ENCODE results near the gene EPHA4.
A peak's percentile ranks its signal among the peaks of the same experiment; 100 is the strongest.

EPHA4 gene

GRCh38 chr2:221431477-221431876 lies 140.6 kb downstream of the EPHA4 start:
- peak; percentile 2 for DNase-seq

GRCh38 chr2:221429741-221430491 lies 142.2 kb downstream of the EPHA4 start:
- peak; percentile 97 for DNase-seq

GRCh38 chr2:221428896-221429295 lies 143.2 kb downstream of the EPHA4 start:
- DNase-seq, result no peak

- DNase-seq, result no peak
These were observed 145.2 kb downstream of the EPHA4 start for GRCh38 chr2:221426929-221427328.

GRCh38 chr2:221425891-221426290 lies 146.2 kb downstream of the EPHA4 start:
- no peak for DNase-seq

GRCh38 chr2:221425353-221425752 lies 146.8 kb downstream of the EPHA4 start:
- no peak for DNase-seq

GRCh38 chr2:221423210-221423804 lies 148.8 kb downstream of the EPHA4 start:
- DNase-seq, result no peak

GRCh38 chr2:221422516-221423209 lies 149.4 kb downstream of the EPHA4 start:
- DNase-seq, result no peak

GRCh38 chr2:221420245-221420644 lies 151.9 kb downstream of the EPHA4 start:
- no peak for DNase-seq

GRCh38 chr2:221415789-221416188 lies 156.3 kb downstream of the EPHA4 start:
- DNase-seq, result no peak

- peak; percentile 5 for DNase-seq
These were observed 159.1 kb downstream of the EPHA4 start for GRCh38 chr2:221412978-221413377.

- no peak for DNase-seq
These were observed 161.6 kb downstream of the EPHA4 start for GRCh38 chr2:221410487-221410886.

- DNase-seq, result no peak
These were observed 164.3 kb downstream of the EPHA4 start for GRCh38 chr2:221407765-221408164.

- no peak for DNase-seq
These were observed 166.6 kb downstream of the EPHA4 start for GRCh38 chr2:221405521-221405920.

GRCh38 chr2:221402072-221402471 lies 170.0 kb downstream of the EPHA4 start:
- no peak for DNase-seq

GRCh38 chr2:221400411-221400810 lies 171.7 kb downstream of the EPHA4 start:
- DNase-seq, result no peak

GRCh38 chr2:221399183-221399582 lies 172.9 kb downstream of the EPHA4 start:
- DNase-seq, result no peak

GRCh38 chr2:221397187-221397586 lies 174.9 kb downstream of the EPHA4 start:
- peak; percentile 23 for DNase-seq

GRCh38 chr2:221392228-221392881 lies 179.7 kb downstream of the EPHA4 start:
- no peak for DNase-seq

- DNase-seq, result peak; percentile 30
These were observed 181.2 kb downstream of the EPHA4 start for GRCh38 chr2:221390878-221391277.

GRCh38 chr2:221389904-221390303 lies 182.2 kb downstream of the EPHA4 start:
- no peak for DNase-seq

- DNase-seq, result no peak
These were observed 182.7 kb downstream of the EPHA4 start for GRCh38 chr2:221389421-221389820.

GRCh38 chr2:221388891-221389290 lies 183.2 kb downstream of the EPHA4 start:
- DNase-seq, result peak; percentile 97

GRCh38 chr2:221385716-221386115 lies 186.4 kb downstream of the EPHA4 start:
- no peak for DNase-seq

Measured in NCI-H2171 treated with DMSO at 0.1 percent for 48 hours (cell line).